ENCODE data around the gene DDX24.

The DDX24 gene

GRCh38 chr14:94027566-94028449, 53.2 kb downstream of the DDX24 start:
- no peak for DNase-seq (ENCODE audit: low read depth)
- TF ChIP-seq CTCF (IDR thresholded peaks at IDR 0.05; ENCODE audit: low read depth, low read length, missing control alignments): no peak
- no peak overlapping the region for H3K4me3 ChIP-seq (ENCODE audit: low read depth, low read length)

GRCh38 chr14:94026889-94027469, 54.0 kb downstream of the DDX24 start:
- DNase-seq (ENCODE audit: low read depth): no peak
- peak overlapping the region; percentile 49 for H3K4me3 ChIP-seq (ENCODE audit: low read depth, low read length)
- TF ChIP-seq CTCF (IDR thresholded peaks at IDR 0.05; ENCODE audit: low read depth, low read length, missing control alignments): no peak

- peak; percentile 93 for DNase-seq (ENCODE audit: low read depth)
These were observed 54.7 kb downstream of the DDX24 start, which contains the start of gene OTUB2 for GRCh38 chr14:94026173-94026888. OTUB2 (plus strand) TSS chr14:94026340; CDS start chr14:94026538, 198 bp downstream.

GRCh38 chr14:94025720-94026119, 55.3 kb downstream of the DDX24 start:
- no peak for DNase-seq (ENCODE audit: low read depth)
- no peak overlapping the region for H3K4me3 ChIP-seq (ENCODE audit: low read depth, low read length)
- TF ChIP-seq CTCF (IDR thresholded peaks at IDR 0.05; ENCODE audit: low read depth, low read length, missing control alignments): no peak

More at GRCh38 chr14:94026173-94026888, 54.7 kb downstream of the DDX24 start, which contains the start of gene OTUB2:
- TF ChIP-seq CTCF (IDR thresholded peaks at IDR 0.05; ENCODE audit: low read depth, low read length, missing control alignments): no peak
- peak within 1 kb of the TSS; percentile 49 for H3K4me3 ChIP-seq (ENCODE audit: low read depth, low read length)

GRCh38 chr14:94024549-94024948, 56.5 kb downstream of the DDX24 start:
- no peak for TF ChIP-seq CTCF (IDR thresholded peaks at IDR 0.05; ENCODE audit: low read depth, low read length, missing control alignments)
- DNase-seq (ENCODE audit: low read depth): no peak
- no peak overlapping the region for H3K4me3 ChIP-seq (ENCODE audit: low read depth, low read length)

- no peak for DNase-seq (ENCODE audit: low read depth)
- H3K4me3 ChIP-seq (ENCODE audit: low read depth, low read length): no peak overlapping the region
These were observed 58.2 kb downstream of the DDX24 start for GRCh38 chr14:94022532-94023411.

More at GRCh38 chr14:94022532-94023411, 58.2 kb downstream of the DDX24 start:
- TF ChIP-seq CTCF (IDR thresholded peaks at IDR 0.05; ENCODE audit: low read depth, low read length, missing control alignments): no peak

Data from GM12864 (cell line).